GM21367 (cell line): ENCODE measurements around the gene TNFRSF12A.
"Not testable (repeated sequence)": the region's sequence is repeated elsewhere in the genome, so short reads cannot be mapped to it uniquely, and the experiment has no call there.

Experiments
- ATAC-seq: cut with Tn5 transposase; IDR thresholded peaks from one replicate; pipeline ENCODE4 v1.9.1; 2021; ENCODE audit not compliant: unreplicated experiment

The TNFRSF12A gene

GRCh38 chr16:3060339-3061127, 40.4 kb downstream of the TNFRSF12A start:
- no peak for ATAC-seq

GRCh38 chr16:3062553-3062952, 42.4 kb downstream of the TNFRSF12A start:
- no peak for ATAC-seq

- no peak for ATAC-seq
Measured at GRCh38 chr16:3063625-3064386, 43.6 kb downstream of the TNFRSF12A start.

- no peak for ATAC-seq
Measured at GRCh38 chr16:3065069-3065741, 45.0 kb downstream of the TNFRSF12A start, which contains the start of gene IL32. IL32 (plus strand) TSS chr16:3065640; CDS start chr16:3065812, 172 bp downstream.

GRCh38 chr16:3065742-3066439, 45.7 kb downstream of the TNFRSF12A start:
- no peak for ATAC-seq

- ATAC-seq: no peak
Measured at GRCh38 chr16:3066440-3066748, 46.2 kb downstream of the TNFRSF12A start.

- no peak for ATAC-seq
Measured at GRCh38 chr16:3068487-3068886, 48.3 kb downstream of the TNFRSF12A start.

- not testable (repeated sequence) for ATAC-seq
Measured at GRCh38 chr16:3069146-3069545, 49.0 kb downstream of the TNFRSF12A start.

- ATAC-seq: no peak
Measured at GRCh38 chr16:3070608-3071111, 50.5 kb downstream of the TNFRSF12A start.

- no peak for ATAC-seq
Measured at GRCh38 chr16:3071655-3072054, 51.5 kb downstream of the TNFRSF12A start.
